Activated CD8-positive, alpha-beta memory T cell treated with anti-CD3 and anti-CD28 coated beads, Interleukin-2, amount 50 U/mL, for 24 hours (primary cell): Measurements from ENCODE around the gene RNF223.
A peak's percentile ranks its signal among the peaks of the same experiment; 100 is the strongest.
"Not testable (repeated sequence)": the region's sequence is repeated elsewhere in the genome, so short reads cannot be mapped to it uniquely, and the experiment has no call there.

Experiments
- DNase-seq: peaks from one replicate; pipeline ENCODE4 v3.0.0-alpha.2; 2020; ENCODE audit errors: extremely low read depth

Gene RNF223

DNA sequence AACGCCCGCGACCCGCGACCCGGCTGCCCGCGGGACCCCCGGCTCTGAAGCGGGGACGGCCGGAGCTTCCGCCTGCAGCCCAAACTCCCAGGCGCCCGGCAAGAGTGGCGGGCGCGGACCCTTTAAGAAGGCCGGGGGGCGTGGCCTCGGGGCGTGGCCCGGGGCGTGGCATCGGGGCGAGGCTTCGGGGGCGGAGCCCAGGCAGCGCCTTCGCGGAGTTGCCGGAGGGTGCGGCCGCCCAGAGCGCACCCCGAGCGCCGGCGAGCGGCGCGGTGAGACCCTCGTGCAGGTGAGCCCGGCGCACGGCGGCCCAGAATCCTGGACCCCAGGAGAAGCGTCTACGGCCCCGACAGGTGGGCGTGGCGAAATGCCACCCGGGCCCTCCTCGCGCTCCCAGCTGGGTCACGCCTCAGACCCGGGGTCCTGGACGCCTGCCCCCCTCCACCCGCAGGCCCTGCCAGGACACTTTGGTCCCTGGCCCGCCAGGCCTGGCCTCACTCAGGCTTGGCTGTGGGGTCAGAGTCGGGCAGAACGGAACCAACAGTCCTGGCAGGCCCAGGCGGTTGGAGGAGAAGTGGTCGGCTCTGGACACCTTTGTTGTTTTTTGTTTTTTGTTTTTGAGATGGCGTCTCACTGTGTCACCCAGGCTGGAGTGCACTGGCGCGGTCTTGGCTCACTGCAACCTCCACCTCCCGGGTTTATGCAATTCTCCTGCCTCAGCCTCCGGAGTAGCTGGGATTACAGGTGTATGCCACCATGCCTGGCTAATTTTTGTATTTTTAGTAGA lies 14.4 kb downstream of the RNF223 start:
- peak; percentile 69 for DNase-seq

DNA sequence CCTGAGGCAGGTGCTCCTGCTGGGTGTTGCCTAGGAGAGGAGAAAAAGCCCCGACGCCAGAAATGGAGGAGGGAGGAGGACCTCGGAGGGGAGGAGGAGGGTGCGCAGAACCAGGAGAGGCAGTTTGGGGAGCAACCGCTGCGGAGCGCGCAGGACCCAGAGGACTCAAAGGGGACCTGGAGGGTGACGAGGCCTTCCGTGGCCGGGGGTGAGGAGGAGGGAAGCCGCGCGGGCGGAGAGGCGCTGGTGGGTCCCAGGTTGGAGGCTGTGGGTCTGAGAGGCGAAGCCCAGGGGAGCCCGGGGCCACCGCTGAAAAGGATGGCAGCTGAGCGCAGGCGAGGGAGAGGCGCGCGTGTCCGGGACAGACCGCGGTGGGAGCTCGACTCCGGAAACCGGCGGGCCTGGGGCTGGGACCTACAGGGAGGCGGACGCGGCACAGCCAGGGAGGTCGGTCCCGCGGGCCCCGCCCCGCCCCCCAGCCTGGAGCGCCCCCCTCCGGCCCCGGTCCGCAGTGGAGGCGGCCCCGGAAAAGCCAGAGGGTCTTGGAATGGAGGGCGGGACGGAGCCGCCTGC lies 15.1 kb downstream of the RNF223 start:
- DNase-seq: no peak

DNA sequence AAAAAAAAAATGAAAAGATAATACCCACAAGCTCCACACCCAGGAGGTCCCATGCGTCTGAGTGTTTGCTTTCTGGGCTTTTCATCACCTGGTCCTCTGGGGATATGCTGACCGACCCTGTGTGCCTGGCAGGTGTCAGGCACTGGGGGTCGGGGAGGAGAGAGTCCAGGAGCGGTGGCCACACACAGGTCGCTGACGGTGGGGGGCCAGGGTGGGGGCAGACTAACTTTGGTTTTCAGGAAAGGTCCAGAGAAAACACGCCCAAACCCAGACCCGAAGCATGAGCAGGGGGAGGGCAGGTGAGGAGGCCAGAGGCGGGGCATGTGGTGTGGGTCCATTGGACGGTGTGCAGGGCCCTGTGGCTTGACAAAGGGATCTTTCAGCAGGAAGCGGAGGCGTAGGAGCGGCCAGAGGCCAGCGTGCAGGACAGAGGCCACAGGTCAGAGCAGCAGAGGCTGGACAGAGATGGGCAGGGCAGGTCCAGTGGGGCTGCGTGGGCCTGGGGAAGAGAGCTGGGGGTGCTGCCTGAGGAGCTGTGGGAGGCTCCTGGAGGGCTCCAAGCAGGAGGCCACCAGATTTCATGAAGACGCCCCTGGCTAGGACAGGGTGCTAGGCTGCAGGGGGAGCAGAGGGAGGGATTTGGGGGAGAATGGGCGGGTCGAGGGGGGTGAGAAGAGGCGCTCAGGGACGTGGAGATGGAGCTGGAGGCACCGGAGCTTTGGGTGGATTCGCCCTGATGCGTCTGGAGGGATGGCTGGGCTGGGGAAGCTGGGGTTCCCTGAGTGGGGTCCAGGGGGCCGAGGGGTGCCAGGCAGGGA lies 15.8 kb downstream of the RNF223 start:
- no peak for DNase-seq

DNA sequence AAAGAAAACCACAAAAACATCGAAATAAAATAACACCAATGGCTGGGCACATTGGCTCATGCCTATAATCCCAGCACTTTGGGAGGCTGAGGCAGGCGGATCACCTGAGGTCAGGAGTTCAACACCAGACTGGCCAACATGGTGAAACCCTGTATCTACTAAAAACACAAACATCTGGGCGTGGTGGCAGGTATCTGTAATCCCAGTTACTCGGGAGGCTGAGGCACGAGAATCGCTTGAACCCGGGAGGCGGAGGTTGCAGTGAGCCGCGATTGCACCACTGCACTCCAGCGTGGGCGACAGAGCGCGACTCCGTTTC lies 16.4 kb downstream of the RNF223 start:
- DNase-seq: not testable (repeated sequence)

DNA sequence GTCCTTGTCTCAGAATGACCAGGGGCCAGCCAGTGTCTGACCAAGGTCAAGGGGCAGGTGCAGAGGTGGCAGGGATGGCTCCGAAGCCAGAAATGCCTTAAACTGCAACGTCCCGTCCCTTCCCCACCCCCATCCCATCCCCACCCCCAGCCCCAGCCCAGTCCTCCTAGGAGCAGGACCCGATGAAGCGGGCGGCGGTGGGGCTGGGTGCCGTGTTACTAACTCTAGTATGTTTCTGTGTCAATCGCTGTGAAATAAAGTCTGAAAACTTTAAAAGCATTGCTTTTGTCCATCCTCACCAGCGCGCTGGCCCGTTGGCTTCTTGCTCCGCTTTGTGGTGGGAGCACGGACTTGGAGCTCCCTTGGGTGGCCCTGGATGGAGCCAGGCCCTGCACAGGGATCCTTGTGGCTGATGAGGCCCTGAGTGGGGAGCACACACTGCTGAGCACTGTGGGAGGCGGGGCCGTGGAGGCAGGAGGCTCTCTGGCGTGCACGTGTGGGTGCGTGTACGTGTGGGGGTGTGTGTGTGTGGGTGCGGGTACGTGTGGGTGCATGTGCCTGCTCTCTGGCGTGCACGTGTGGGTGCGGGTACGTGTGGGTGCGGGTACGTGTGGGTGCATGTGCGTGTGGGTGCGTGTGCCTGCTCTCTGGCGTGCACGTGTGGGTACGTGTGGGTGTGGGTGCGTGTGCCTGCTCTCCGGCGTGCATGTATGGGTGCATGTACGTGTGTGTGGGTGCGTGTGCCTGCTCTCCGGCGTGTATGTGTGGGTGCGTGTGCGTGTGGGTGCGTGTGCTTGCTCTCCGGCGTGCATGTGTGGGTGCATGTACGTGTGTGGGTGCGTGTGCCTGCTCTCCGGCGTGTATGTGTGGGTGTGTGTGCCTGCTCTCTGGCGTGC lies 18.0 kb downstream of the RNF223 start:
- no peak for DNase-seq

DNA sequence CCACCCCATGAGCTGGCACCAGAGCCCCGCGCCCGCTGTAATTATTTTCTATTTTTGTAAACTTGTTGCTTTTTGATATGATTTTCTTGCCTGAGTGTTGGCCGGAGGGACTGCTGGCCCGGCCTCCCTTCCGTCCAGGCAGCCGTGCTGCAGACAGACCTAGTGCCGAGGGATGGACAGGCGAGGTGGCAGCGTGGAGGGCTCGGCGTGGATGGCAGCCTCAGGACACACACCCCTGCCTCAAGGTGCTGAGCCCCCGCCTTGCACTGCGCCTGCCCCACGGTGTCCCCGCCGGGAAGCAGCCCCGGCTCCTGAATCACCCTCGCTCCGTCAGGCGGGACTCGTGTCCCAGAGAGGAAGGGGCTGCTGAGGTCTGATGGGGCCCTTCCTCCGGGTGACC lies 19.1 kb downstream of the RNF223 start:
- no peak for DNase-seq

DNA sequence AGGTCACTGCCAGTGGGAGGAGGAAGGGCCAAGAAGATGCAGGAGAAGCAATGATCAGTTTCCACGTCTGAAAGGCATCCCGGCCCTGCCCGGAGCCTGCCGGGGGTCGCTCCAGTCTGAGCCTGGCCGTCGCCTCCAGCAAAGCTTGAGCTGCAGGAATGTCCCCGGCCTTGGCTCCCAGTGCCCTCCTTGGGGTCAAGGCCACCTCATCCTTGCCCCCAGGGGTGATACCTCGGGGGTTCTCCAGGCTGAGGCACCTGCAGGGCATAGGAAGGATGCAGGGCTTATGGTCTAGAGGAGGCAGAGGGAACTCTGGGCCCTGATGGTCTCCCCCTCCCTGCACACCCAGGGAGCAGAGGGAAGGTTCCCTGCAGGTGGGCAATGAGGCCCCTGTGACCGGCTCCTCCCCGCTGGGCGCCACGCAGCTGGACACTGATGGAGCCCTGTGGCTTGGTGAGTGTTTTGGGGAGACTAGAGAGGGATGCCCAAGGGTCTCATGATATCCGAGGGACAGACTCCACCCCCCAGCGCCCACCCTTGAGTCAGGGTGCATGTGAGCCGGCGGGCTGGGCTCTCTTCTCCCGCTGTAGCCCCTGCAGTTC lies 19.9 kb downstream of the RNF223 start:
- no peak for DNase-seq

DNA sequence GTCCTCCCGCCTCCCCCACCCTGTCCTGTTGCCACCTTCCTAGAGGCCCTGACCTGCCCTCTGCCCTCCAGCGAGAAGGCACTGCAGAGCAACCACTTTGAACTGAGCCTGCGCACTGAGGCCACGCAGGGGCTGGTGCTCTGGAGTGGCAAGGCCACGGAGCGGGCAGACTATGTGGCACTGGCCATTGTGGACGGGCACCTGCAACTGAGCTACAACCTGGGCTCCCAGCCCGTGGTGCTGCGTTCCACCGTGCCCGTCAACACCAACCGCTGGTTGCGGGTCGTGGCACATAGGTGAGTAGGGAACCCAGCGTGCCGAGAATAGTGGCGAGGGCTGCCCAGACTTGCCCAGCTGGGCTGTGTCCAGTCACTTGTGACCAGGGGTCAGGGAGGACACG lies 20.4 kb downstream of the RNF223 start:
- DNase-seq: no peak

DNA sequence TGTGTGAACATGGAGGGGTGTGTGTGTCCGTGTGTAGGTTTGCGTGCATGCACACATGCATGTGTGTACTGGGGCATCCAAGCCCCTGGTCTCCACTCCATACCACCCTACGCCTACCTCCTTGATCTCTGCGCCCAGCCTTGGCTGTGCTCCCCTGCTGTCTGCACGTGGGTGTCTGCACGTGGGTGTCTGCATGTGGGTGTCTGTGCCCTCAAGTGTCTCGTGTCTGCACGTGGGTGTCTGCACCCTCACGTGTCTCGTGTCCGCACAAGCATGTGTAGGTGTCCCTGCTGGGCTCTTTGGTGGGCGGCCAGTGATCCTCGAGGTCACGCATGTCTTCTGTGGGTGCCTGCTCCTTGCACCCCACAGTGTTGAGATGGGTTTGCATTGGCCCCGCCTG lies 21.1 kb downstream of the RNF223 start:
- no peak for DNase-seq

DNA sequence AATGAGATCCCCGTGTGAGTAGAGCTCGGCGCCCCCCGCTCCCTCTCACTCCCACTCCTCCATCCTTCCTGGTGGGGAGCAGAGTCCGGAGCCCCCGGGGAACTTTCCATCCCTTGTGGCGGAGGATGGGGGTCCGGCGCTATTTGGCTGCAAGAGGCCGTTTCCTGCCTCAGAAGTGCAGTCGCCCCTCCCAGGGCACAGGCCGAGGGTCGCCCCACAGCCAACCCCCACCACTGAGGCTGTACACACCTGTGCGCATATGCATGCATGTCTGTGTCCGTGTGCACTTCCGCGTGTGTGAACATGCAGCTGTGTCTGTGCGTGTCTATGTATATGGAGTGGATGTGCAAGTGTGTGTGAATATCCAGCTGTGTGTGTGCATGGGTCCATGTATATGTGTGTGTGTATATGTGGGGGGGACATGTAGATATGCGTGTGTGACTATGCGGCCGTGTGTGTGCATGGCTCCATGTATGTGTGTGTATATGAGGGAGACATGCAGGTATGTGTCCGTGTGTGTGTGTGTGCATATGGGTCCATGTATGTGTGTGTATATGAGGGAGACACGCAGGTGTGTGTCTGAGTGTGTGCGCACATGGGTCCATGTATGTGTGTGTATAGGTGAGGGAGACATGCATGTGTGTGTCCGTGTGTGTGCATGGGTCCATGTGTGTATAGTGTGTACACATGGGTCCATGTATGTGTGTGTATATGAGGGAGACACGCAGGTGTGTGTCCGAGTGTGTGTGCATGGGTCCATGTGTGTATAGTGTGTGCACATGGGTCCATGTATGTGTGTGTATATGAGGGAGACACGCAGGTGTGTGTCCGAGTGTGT lies 21.9 kb downstream of the RNF223 start:
- DNase-seq: no peak

DNA sequence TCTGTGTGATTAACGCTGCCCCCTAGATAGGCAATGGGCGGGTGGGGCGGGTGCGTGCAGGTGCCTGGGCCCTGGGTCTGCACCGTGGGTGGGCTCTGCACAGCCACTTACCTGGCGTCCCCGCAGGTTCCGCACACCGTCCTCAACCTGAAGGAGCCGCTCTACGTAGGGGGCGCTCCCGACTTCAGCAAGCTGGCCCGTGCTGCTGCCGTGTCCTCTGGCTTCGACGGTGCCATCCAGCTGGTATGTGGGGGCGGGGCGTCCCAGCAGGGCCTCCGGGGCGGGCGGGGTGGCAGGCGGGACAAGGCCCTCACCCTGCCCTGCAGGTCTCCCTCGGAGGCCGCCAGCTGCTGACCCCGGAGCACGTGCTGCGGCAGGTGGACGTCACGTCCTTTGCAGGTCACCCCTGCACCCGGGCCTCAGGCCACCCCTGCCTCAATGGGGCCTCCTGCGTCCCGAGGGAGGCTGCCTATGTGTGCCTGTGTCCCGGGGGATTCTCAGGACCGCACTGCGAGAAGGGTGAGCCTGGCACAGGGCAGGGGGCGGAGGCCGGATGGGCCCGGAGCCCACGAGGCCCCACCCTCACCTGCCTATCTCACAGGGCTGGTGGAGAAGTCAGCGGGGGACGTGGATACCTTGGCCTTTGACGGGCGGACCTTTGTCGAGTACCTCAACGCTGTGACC lies 22.8 kb downstream of the RNF223 start:
- no peak for DNase-seq

DNA sequence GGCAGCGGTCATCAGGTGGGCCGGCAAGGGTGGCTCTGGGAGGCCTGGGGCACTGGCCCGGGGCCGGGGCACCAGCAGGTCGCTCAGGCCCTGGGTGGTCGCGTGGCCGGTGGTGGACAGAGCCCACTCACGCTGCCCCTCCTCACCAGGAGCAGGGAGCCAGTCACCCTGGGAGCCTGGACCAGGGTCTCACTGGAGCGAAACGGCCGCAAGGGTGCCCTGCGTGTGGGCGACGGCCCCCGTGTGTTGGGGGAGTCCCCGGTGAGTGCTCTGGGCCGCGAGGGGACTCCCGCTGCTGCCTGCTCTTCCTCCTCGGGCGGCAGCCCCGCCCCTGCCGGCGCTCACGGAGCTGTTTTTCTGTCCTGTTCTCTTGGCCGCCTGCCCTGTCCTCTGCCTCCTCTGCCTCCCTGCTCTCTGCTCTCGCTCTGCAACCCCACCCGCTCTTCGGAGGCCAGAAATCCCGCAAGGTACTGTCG lies 23.5 kb downstream of the RNF223 start:
- no peak for DNase-seq

DNA sequence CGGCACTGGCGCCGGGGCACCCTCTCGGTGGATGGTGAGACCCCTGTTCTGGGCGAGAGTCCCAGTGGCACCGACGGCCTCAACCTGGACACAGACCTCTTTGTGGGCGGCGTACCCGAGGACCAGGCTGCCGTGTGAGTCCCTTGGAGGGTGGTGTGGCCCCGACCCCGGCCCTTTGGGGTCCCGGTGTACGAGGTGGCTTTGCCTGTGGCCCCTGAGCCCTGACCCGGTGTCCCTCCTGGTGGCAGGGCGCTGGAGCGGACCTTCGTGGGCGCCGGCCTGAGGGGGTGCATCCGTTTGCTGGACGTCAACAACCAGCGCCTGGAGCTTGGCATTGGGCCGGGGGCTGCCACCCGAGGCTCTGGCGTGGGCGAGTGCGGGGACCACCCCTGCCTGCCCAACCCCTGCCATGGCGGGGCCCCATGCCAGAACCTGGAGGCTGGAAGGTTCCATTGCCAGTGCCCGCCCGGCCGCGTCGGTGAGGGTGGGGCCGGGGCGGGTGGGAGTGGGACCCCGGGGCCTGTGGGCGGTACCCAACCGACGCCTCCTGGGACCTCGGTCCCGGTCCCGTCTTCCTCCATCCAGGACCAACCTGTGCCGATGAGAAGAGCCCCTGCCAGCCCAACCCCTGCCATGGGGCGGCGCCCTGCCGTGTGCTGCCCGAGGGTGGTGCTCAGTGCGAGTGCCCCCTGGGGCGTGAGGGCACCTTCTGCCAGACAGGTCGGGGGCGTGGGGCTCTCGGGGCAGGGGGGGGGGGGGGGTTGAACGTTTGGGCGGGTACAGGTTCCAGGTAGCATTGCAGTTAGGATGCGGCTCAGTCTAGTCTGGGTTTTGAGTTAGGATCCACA lies 24.6 kb downstream of the RNF223 start:
- DNase-seq: no peak

DNA sequence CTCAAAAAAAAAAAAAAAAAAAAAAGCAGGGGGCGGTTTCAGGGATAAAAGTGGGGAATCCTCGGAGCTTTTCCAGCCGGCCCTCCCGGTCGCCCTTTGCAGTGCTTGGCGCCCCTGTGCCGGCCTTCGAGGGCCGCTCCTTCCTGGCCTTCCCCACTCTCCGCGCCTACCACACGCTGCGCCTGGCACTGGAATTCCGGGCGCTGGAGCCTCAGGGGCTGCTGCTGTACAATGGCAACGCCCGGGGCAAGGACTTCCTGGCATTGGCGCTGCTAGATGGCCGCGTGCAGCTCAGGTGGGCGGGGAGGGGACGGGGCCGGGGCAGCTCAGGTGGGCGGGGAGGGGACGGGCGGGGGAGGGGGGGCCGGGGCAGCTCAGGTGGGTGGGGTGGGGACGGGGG lies 25.3 kb downstream of the RNF223 start:
- no peak for DNase-seq

DNA sequence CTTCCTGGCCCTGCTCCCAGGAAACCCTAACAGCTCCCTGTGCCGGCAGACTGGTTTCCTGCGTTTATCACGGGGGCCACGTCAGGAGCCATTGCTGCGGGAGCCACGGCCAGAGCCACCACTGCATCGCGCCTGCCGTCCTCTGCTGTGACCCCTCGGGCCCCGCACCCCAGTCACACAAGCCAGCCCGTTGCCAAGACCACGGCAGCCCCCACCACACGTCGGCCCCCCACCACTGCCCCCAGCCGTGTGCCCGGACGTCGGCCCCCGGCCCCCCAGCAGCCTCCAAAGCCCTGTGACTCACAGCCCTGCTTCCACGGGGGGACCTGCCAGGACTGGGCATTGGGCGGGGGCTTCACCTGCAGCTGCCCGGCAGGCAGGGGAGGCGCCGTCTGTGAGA lies 26.1 kb downstream of the RNF223 start:
- DNase-seq: no peak

DNA sequence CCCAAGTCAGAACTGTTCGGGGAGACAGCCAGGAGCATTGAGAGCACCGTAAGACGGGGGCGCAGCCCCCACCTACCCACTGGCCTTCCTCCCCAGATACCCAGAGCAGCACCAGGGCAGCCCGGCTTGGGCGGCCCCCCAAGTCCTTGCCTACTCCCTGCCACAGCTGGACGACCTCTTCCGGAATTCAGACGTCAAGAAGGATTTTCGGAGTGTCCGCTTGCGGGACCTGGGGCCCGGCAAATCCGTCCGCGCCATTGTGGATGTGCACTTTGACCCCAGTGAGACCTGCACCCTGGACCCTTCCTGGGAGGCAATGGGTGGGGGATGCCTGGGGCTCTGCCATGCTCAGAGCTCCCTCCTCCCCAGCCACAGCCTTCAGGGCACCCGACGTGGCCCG lies 26.7 kb downstream of the RNF223 start:
- no peak for DNase-seq

DNA sequence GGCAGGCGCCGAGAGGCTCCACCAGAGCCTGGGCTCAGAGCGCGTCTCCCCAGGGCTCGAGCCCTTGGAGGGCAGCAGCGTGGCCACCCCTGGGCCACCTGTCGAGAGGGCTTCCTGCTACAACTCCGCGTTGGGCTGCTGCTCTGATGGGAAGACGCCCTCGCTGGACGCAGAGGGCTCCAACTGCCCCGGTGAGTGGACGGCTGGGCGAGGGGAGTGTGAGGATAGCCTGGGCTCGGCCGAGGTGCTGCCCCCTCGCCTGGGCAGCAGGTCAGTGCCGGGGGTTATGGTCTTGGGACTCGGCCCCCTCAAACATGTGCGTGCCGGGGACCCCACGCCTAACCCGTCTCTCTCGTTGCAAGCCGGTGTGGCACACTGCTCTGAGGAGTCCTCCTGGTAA lies 27.3 kb downstream of the RNF223 start:
- no peak for DNase-seq

DNA sequence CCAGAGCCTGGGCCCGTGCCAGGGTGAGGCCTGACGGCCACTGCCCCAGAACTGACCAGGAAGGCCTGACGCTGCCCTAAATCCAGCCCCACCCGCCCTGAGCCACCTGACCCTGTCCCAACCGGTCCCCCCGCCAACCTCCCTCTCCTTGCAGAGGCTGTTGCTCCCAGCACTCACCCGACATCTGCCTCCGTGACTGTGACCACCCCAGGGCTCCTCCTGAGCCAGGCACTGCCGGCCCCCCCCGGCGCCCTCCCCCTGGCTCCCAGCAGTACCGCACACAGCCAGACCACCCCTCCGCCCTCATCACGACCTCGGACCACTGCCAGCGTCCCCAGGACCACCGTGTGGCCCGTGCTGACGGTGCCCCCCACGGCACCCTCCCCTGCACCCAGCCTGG lies 27.9 kb downstream of the RNF223 start:
- no peak for DNase-seq

DNA sequence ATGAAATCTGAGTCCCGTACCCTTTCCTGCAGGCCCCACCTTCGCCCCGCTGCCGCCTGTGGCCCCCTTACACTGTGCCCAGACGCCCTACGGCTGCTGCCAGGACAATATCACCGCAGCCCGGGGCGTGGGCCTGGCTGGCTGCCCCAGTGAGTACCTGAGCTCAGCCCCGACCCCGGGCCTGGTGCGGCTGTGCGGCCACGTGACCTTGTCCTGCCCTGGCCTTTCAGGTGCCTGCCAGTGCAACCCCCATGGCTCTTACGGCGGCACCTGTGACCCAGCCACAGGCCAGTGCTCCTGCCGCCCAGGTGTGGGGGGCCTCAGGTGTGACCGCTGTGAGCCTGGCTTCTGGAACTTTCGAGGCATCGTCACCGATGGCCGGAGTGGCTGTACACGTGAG lies 29.0 kb downstream of the RNF223 start:
- DNase-seq: no peak
